ENCODE data around the gene SLC39A12. TPM values are rescaled to one million over a fixed set of nuclear protein-coding genes. Genes with fewer than 3 reads are reported as not detected.

Gene SLC39A12
- polyA plus RNA-seq, 1 donor from 2014 or later: not detected

GRCh38 chr10:18071591-18071990 is 119.9 kb downstream of the SLC39A12 start:
- no peaks in the 10 kb centered on the region for H3K27me3 ChIP-seq (ENCODE audit: insufficient read depth, low read depth, low read length)
- no peaks in the 10 kb centered on the region for H3K9me2 ChIP-seq (ENCODE audit: insufficient read depth, low read length)
- no peak overlapping the region for H3K27ac ChIP-seq (ENCODE audit: low read length)
- H3K79me2 ChIP-seq (replicated peaks; ENCODE audit: insufficient read depth, low read length): no peaks in the 10 kb centered on the region
- H3K9me3 ChIP-seq (ENCODE audit: low read length): no peaks in the 10 kb centered on the region
- H3K4me3 ChIP-seq (ENCODE audit: low read length): no peak overlapping the region
- TF ChIP-seq EZH2 (IDR thresholded peaks at IDR 0.05; ENCODE audit: borderline replicate concordance, insufficient read depth, low read length, poor library complexity, severe bottlenecking) (no peak), POLR2AphosphoS5 (IDR thresholded peaks at IDR 0.05) (no peak), EP300 (conservative IDR thresholded peaks at IDR 0.05; ENCODE audit: poor library complexity, severe bottlenecking) (no peak), SMC3 (conservative IDR thresholded peaks at IDR 0.05; ENCODE audit: poor library complexity) (no peak), REST (IDR thresholded peaks at IDR 0.05; ENCODE audit: borderline replicate concordance) (no peak), MXI1 (conservative IDR thresholded peaks at IDR 0.05; ENCODE audit: poor library complexity, severe bottlenecking) (no peak), TAF1 (IDR thresholded peaks at IDR 0.05; ENCODE audit: low read depth) (no peak), RAD21 (conservative IDR thresholded peaks at IDR 0.05) (no peak), CTCF (IDR thresholded peaks at IDR 0.05; ENCODE audit: poor library complexity, severe bottlenecking) (no peak)
- H3K4me2 ChIP-seq (ENCODE audit: low read length): no peak overlapping the region
- no peaks in the 10 kb centered on the region for H4K20me1 ChIP-seq (ENCODE audit: insufficient read depth)
- H2AFZ ChIP-seq (ENCODE audit: low read depth, low read length): no peak overlapping the region
- H3K36me3 ChIP-seq (ENCODE audit: insufficient read depth, low read length): no peaks in the 10 kb centered on the region
- no peaks in the 10 kb centered on the region for H3F3A ChIP-seq (ENCODE audit: insufficient read depth, low read length, poor library complexity, severe bottlenecking)
- H3K9ac ChIP-seq (ENCODE audit: low read length): no peak overlapping the region

- Histone ChIP-seq H3F3A (ENCODE audit: insufficient read depth, low read length, poor library complexity, severe bottlenecking) (no peaks in the 10 kb centered on the region), H3K9me3 (ENCODE audit: low read length) (no peaks in the 10 kb centered on the region), H3K9me2 (ENCODE audit: insufficient read depth, low read length) (no peaks in the 10 kb centered on the region), H3K27me3 (ENCODE audit: insufficient read depth, low read depth, low read length) (no peaks in the 10 kb centered on the region), H4K20me1 (ENCODE audit: insufficient read depth) (no peaks in the 10 kb centered on the region), H3K36me3 (ENCODE audit: insufficient read depth, low read length) (no peaks in the 10 kb centered on the region), H3K4me3 (ENCODE audit: low read length) (no peak overlapping the region), H3K79me2 (replicated peaks; ENCODE audit: insufficient read depth, low read length) (no peaks in the 10 kb centered on the region), H3K27ac (ENCODE audit: low read length) (no peak overlapping the region), H3K4me2 (ENCODE audit: low read length) (no peak overlapping the region), H3K9ac (ENCODE audit: low read length) (no peak overlapping the region), H2AFZ (ENCODE audit: low read depth, low read length) (no peak overlapping the region)
- TF ChIP-seq SMC3 (conservative IDR thresholded peaks at IDR 0.05; ENCODE audit: poor library complexity): no peak
- TF ChIP-seq EP300 (conservative IDR thresholded peaks at IDR 0.05; ENCODE audit: poor library complexity, severe bottlenecking): no peak
- no peak for TF ChIP-seq MXI1 (conservative IDR thresholded peaks at IDR 0.05; ENCODE audit: poor library complexity, severe bottlenecking)
- no peak for TF ChIP-seq TAF1 (IDR thresholded peaks at IDR 0.05; ENCODE audit: low read depth)
These were observed 121.6 kb downstream of the SLC39A12 start for GRCh38 chr10:18073314-18073713.

All from neural cell (in vitro differentiated cells).